Esophagus (tissue), 2 donors: ENCODE results near the gene IER5. TPM values are rescaled to one million over a fixed set of nuclear protein-coding genes. Genes with fewer than 3 reads are reported as not detected.
A peak's percentile ranks its signal among the peaks of the same experiment; 100 is the strongest.
"Not testable (repeated sequence)": the region's sequence is repeated elsewhere in the genome, so short reads cannot be mapped to it uniquely, and the experiment has no call there.

Experiments
- H3K27ac ChIP-seq, 2 donors: one replicate each; pipeline ENCODE4 v1.5.1; 2013; ENCODE audit warnings: low read depth in 2 of 2, mild to moderate bottlenecking in 2 of 2, inconsistent platforms in 1 of 2, low read length in 1 of 2, moderate library complexity in 1 of 2
- H3K27me3 ChIP-seq, 2 donors: one replicate each; pipeline ENCODE4 v1.6.1; 2013; ENCODE audit warnings: low read length in 2 of 2, control low read depth in 1 of 2, mild to moderate bottlenecking in 1 of 2; ENCODE audit not compliant: insufficient read depth in 2 of 2, control insufficient read depth in 1 of 2
- H3K36me3 ChIP-seq, 2 donors: one replicate each; pipeline ENCODE4 v1.6.1; 2013; ENCODE audit warnings: low read length in 1 of 2; ENCODE audit not compliant: control insufficient read depth in 2 of 2, insufficient read depth in 2 of 2
- H3K4me1 ChIP-seq, 2 donors: one replicate each; pipeline ENCODE4 v1.6.1; 2013; ENCODE audit warnings: low read length in 1 of 2; ENCODE audit not compliant: control insufficient read depth in 2 of 2, insufficient read depth in 2 of 2
- H3K4me3 ChIP-seq, 2 donors: one replicate each; pipeline ENCODE4 v1.5.1; 2013; ENCODE audit warnings: low read length in 2 of 2, mild to moderate bottlenecking in 2 of 2, low read depth in 1 of 2, moderate library complexity in 1 of 2
- H3K9me3 ChIP-seq, 2 donors: one replicate each; pipeline ENCODE4 v1.6.1; 2013; ENCODE audit warnings: mild to moderate bottlenecking in 2 of 2, low read depth in 1 of 2, low read length in 1 of 2, moderate library complexity in 1 of 2; ENCODE audit not compliant: control insufficient read depth in 2 of 2, insufficient read depth in 1 of 2
- WGBS, 2 donors: extraction: QIAGEN DNeasy Blood & Tissue Kit; methylation state at CpG; one replicate each; pipeline ENCODE4 v1.1.7; 2013; 5-methylcytosine and 5-hydroxymethylcytosine counted together
- polyA plus RNA-seq, 2 donors: library from polyadenylated mRNA; stranded (reverse); fragments of 200-250 nt; gene quantifications; one replicate each; pipeline ENCODE4 v1.2.3, GENCODE V29; 2013
- donor health status: healthy with polysubstance abuse.
- donor health status: Bipolar disorder and iron deficiency.

IER5 gene
- polyA plus RNA-seq, 2 donors, result 16.7 to 27.2 TPM

GRCh38 chr1:181111559-181111958 lies 23.1 kb downstream of the IER5 start:
- Histone ChIP-seq H3K4me1 (peaks cover 0 to 25% of the 10 kb centered on the region in 2 donors), H3K4me3 (no peak overlapping the region), H3K9me3 (no peaks in the 10 kb centered on the region), H3K27me3 (no peaks in the 10 kb centered on the region), H3K36me3 (no peaks in the 10 kb centered on the region), H3K27ac (peak overlapping the region; percentile 89 to 90)
- WGBS, 2 donors, result 74 to 86% methylated on average over 3 of the region's 3 CpGs

- H3K9me3 ChIP-seq, result no peaks in the 10 kb centered on the region
- 45 to 64% methylated on average over 10 of the region's 10 CpGs for WGBS, 2 donors
- no peaks in the 10 kb centered on the region for H3K36me3 ChIP-seq
- peak overlapping the region; percentile 91 to 95 for H3K27ac ChIP-seq
- no peak overlapping the region for H3K4me3 ChIP-seq
- H3K4me1 ChIP-seq, result peaks cover 1 to 26% of the 10 kb centered on the region in 2 donors
- no peaks in the 10 kb centered on the region for H3K27me3 ChIP-seq
Observed at GRCh38 chr1:181112071-181112929, 23.8 kb downstream of the IER5 start.

GRCh38 chr1:181113059-181113641 lies 24.6 kb downstream of the IER5 start:
- Histone ChIP-seq H3K36me3 (no peaks in the 10 kb centered on the region), H3K4me3 (no peak overlapping the region), H3K27ac (peak overlapping the region; percentile 91 to 95), H3K27me3 (no peaks in the 10 kb centered on the region), H3K4me1 (peaks cover 2 to 33% of the 10 kb centered on the region in 2 donors), H3K9me3 (no peaks in the 10 kb centered on the region)
- 43 to 62% methylated on average over 6 of the region's 6 CpGs for WGBS, 2 donors

- peak overlapping the region; percentile 30 to 61 for H3K27ac ChIP-seq
- H3K9me3 ChIP-seq, result no peaks in the 10 kb centered on the region
- H3K4me1 ChIP-seq, result peaks cover 2 to 37% of the 10 kb centered on the region in 2 donors
- H3K4me3 ChIP-seq, result no peak overlapping the region
- WGBS, 2 donors, result 77 to 80% methylated on average over 11 of the region's 11 CpGs
- no peaks in the 10 kb centered on the region for H3K27me3 ChIP-seq
- no peaks in the 10 kb centered on the region for H3K36me3 ChIP-seq
Observed at GRCh38 chr1:181114574-181115367, 26.3 kb downstream of the IER5 start.

GRCh38 chr1:181115368-181115684 lies 26.8 kb downstream of the IER5 start:
- Histone ChIP-seq H3K36me3 (no peaks in the 10 kb centered on the region), H3K27ac (peak overlapping the region in 1 of 2 donors; percentile 61)

GRCh38 chr1:181115971-181116370 lies 27.5 kb downstream of the IER5 start:
- WGBS, 2 donors, result 83 to 87% methylated on average over 9 of the region's 9 CpGs
- H3K27me3 ChIP-seq, H3K36me3 ChIP-seq, H3K4me3 ChIP-seq, H3K9me3 ChIP-seq: not testable (repeated sequence)
- peak overlapping the region in 1 of 2 donors; percentile 40 for H3K27ac ChIP-seq
- peaks cover 2 to 37% of the 10 kb centered on the region in 2 donors for H3K4me1 ChIP-seq

More at GRCh38 chr1:181115368-181115684, 26.8 kb downstream of the IER5 start:
- WGBS, 2 donors, result 86 to 88% methylated on average over 3 of the region's 3 CpGs
- H3K27me3 ChIP-seq, result no peaks in the 10 kb centered on the region
- no peak overlapping the region for H3K4me3 ChIP-seq
- H3K4me1 ChIP-seq, result peaks cover 2 to 37% of the 10 kb centered on the region in 2 donors
- no peaks in the 10 kb centered on the region for H3K9me3 ChIP-seq

- H3K4me3 ChIP-seq, result no peak overlapping the region
- 74% methylated on average over 3 of the region's 3 CpGs for WGBS, 2 donors
- peak overlapping the region; percentile 90 to 95 for H3K27ac ChIP-seq
- no peaks in the 10 kb centered on the region for H3K36me3 ChIP-seq
- no peaks in the 10 kb centered on the region for H3K27me3 ChIP-seq
- H3K9me3 ChIP-seq, result no peaks in the 10 kb centered on the region
- peaks cover 2 to 38% of the 10 kb centered on the region in 2 donors for H3K4me1 ChIP-seq
Observed at GRCh38 chr1:181116819-181117390, 28.4 kb downstream of the IER5 start.

- Histone ChIP-seq H3K27me3 (no peaks in the 10 kb centered on the region), H3K9me3 (no peaks in the 10 kb centered on the region), H3K4me1 (peaks cover 2 to 38% of the 10 kb centered on the region in 2 donors), H3K27ac (peak overlapping the region; percentile 90 to 95), H3K36me3 (no peaks in the 10 kb centered on the region), H3K4me3 (no peak overlapping the region)
- WGBS, 2 donors, result 56% methylated on average over 9 of the region's 9 CpGs
Observed at GRCh38 chr1:181117648-181118449, 29.3 kb downstream of the IER5 start.
